Pancreas (tissue), 10 donors: Measurements from ENCODE around the gene SLC25A19. TPM values are rescaled to one million over a fixed set of nuclear protein-coding genes. Genes with fewer than 3 reads are reported as not detected.

Experiments used
- ATAC-seq, 4 donors: fragments of 200-7000 bp; cut with Tn5 transposase; one replicate each; pipeline versions ENCODE4 v1.8.0 to v1.9.1; 2020; ENCODE audit warnings: mild to moderate bottlenecking in 4 of 4, moderate library complexity in 4 of 4
- DNase-seq, 6 donors: peaks; one replicate each; pipeline ENCODE4 v3.0.0-alpha.2; 2020
- FAIRE-seq: peaks from 2 replicates; lab custom pipeline; 2012; peaks lifted over from hg19 to GRCh38; lab: Jason Lieb, UNC
- H3K27ac ChIP-seq, 4 donors: fragments of 200-600 bp; sonication (generic); 1 replicate in 3 of 4; 2 replicates in 1 of 4; pipeline versions ENCODE4 v1.5.0 to v1.8.0; 2020
- H3K27me3 ChIP-seq, 4 donors: fragments of 200-600 bp; one replicate each; pipeline ENCODE4 v1.8.0; 2021
- H3K36me3 ChIP-seq, 3 donors: fragments of 200-600 bp; sonication (generic) in 1 of 3; one replicate each; pipeline versions ENCODE4 v1.5.0 to v1.8.0; 2020 to 2021
- H3K4me1 ChIP-seq, 3 donors: fragments of 200-600 bp; one replicate each; pipeline ENCODE4 v1.8.0; 2021
- H3K4me3 ChIP-seq, 4 donors: fragments of 200-600 bp; sonication (generic) in 2 of 4; one replicate each; pipeline versions ENCODE4 v1.5.0 to v1.8.0; 2020 to 2021
- H3K9me3 ChIP-seq, 4 donors: fragments of 200-600 bp; one replicate each; pipeline ENCODE4 v1.8.0; 2021
- WGBS, 2 donors: extraction: QIAGEN DNeasy Blood & Tissue Kit; methylation state at CpG; one replicate each; pipeline ENCODE4 v1.1.7; 2013; 5-methylcytosine and 5-hydroxymethylcytosine counted together
- intact Hi-C, 3 donors: fragments of 100-400 bp; cut with DNase I; formaldehyde crosslinking; loops; one replicate each; pipeline versions ENCODE4 v1.11.1 to v1.14.2; 2022
- polyA plus RNA-seq, 2 donors: library from polyadenylated mRNA; stranded (reverse); fragments of 200-250 nt; gene quantifications; one replicate each; pipeline ENCODE4 v1.2.3, GENCODE V29; 2013
- total RNA-seq, 6 donors: library from RNA; stranded (reverse); fragmentation: NEBNext Ultra II Directional in 4 of 6; extraction: Animal tissue kit (Norgen Biotek cat#: 25700) in 4 of 6; gene quantifications; one replicate each; pipeline versions ENCODE4 v1.2.1 to v1.2.4, GENCODE V29; 2021 to 2023
- TF ChIP-seq, protein P1 (sequence below), 4 donors: fragments of 200-600 bp; sonication (generic) in 3 of 4; IDR thresholded peaks; one replicate each; pipeline versions ENCODE4 v1.5.0 to v1.8.0; 2021; ENCODE audit warnings: antibody characterized with exemption in 4 of 4
- donor health status: healthy with polysubstance abuse.
- donor health status: DM: no; HTN: no; CAD: no; lungs with moderate emphysema.
- donor health status: DM: no; HTN: no; CAD: no.
- donor health status: control.
- donor health status: control.
- donor health status: Bipolar disorder and iron deficiency.
- donor health status: DM: yes; HTN: yes; CAD: no.
- donor health status: DM: no; HTN: no; CAD: no.
- donor health status: DM: no; HTN: no; CAD: no.
- donor health status: DM: yes; HTN: yes; CAD: no.

The SLC25A19 gene
- total and polyA plus RNA-seq, 8 donors: 4.4 to 10.8 (median 7.6) TPM

DNA sequence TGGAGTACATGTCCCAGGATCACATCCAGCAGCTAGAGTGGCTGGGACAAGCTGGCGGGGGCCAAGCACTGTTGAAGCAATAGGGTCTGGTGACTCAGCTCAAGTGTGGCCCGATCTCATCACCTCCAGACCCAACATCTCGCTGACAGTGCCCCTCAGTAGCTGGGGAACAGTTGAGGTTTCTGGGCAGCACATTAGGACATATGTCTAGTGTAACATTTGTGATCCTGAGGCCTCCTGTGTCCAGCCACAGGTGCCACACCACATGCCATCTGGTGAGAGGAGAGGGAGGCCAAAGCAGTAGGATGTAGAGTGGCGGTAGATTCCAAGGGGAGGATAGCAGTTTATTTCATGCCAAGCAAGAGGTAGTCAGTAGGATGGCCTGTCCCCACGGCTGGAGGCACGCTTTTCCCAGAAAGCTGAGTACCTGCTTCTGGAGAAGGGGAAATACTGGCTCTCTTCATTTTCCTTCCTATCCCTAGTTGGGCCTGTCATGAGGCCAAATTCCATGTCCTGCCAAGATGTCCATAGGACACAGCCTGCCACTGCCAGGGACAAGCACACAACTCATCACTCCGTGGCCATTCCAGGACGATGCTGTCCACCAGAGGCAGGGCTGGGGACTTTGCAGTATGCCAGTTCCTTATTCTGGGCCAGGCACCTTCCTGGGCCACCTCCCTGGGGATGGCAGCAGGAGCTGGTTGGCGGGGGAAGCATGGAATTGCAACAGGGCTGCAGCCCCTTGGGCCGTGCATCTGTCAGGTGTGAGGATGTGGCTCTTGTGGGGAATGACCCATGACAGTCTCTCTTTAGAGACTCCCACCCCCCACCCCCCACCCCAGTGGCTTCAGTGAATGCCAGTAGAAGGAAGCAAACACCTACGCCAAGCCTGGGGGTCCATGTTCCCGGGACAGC, 51.9 kb downstream of the SLC25A19 start:
- Histone ChIP-seq H3K27me3 (no peaks in the 10 kb centered on the region), H3K4me1 (no peaks in the 10 kb centered on the region), H3K27ac (no peak overlapping the region), H3K36me3 (peaks cover 5 to 62% (median 36%) of the 10 kb centered on the region in 3 donors), H3K4me3 (no peak overlapping the region), H3K9me3 (no peaks in the 10 kb centered on the region)
- TF ChIP-seq, protein P1, sequence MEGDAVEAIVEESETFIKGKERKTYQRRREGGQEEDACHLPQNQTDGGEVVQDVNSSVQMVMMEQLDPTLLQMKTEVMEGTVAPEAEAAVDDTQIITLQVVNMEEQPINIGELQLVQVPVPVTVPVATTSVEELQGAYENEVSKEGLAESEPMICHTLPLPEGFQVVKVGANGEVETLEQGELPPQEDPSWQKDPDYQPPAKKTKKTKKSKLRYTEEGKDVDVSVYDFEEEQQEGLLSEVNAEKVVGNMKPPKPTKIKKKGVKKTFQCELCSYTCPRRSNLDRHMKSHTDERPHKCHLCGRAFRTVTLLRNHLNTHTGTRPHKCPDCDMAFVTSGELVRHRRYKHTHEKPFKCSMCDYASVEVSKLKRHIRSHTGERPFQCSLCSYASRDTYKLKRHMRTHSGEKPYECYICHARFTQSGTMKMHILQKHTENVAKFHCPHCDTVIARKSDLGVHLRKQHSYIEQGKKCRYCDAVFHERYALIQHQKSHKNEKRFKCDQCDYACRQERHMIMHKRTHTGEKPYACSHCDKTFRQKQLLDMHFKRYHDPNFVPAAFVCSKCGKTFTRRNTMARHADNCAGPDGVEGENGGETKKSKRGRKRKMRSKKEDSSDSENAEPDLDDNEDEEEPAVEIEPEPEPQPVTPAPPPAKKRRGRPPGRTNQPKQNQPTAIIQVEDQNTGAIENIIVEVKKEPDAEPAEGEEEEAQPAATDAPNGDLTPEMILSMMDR (IDR thresholded peaks at IDR 0.05): no peak
- intact Hi-C loops: no loop called here
- no peak for DNase-seq
- no peak for FAIRE-seq
- 86 to 89% methylated on average over 12 of the region's 12 CpGs for WGBS, 2 donors
- no peak for ATAC-seq

DNA sequence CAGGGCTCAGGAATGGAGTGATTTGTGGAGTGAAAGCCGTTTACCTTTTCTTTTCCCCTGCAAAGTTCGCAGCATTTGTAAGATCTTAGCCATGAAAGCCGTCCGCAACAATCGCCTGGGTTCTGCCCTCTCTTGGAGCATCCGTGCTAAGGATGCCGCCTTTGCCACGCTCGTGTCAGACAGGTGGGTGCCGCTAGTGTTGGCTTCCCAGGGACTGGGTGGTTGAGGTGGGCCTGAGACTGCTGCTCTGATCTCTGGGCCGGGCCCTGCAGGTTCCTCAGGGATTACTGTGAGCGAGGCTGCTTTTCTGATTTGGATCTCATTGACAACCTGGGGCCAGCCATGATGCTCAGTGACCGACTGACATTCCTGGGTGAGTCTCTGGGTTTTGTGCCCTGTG, 56.4 kb downstream of the SLC25A19 start:
- H3K36me3 ChIP-seq: peaks cover 0 to 54% (median 16%) of the 10 kb centered on the region in 3 donors
- no peaks in the 10 kb centered on the region for H3K4me1 ChIP-seq
- no peaks in the 10 kb centered on the region for H3K9me3 ChIP-seq
- DNase-seq (no peak), FAIRE-seq (no peak), ATAC-seq (no peak)
- TF ChIP-seq, protein P1 (IDR thresholded peaks at IDR 0.05): no peak
- H3K4me3 ChIP-seq: no peak overlapping the region
- no peak overlapping the region for H3K27ac ChIP-seq
- no peaks in the 10 kb centered on the region for H3K27me3 ChIP-seq
- 96 to 97% methylated on average over 13 of the region's 13 CpGs for WGBS, 2 donors
- intact Hi-C loops: no loop called here

GRCh38 chr17:75231741-75232464, 57.3 kb downstream of the SLC25A19 start:
- Histone ChIP-seq H3K4me1 (no peaks in the 10 kb centered on the region), H3K9me3 (no peaks in the 10 kb centered on the region), H3K27ac (no peak overlapping the region), H3K27me3 (no peaks in the 10 kb centered on the region), H3K4me3 (no peak overlapping the region), H3K36me3 (peaks cover 0 to 46% (median 16%) of the 10 kb centered on the region in 3 donors)
- intact Hi-C loops: no loop called here
- DNase-seq (no peak), ATAC-seq (no peak), FAIRE-seq (no peak)
- 88 to 94% methylated on average over 18 of the region's 18 CpGs for WGBS, 2 donors
- TF ChIP-seq, protein P1 (IDR thresholded peaks at IDR 0.05): no peak

DNA sequence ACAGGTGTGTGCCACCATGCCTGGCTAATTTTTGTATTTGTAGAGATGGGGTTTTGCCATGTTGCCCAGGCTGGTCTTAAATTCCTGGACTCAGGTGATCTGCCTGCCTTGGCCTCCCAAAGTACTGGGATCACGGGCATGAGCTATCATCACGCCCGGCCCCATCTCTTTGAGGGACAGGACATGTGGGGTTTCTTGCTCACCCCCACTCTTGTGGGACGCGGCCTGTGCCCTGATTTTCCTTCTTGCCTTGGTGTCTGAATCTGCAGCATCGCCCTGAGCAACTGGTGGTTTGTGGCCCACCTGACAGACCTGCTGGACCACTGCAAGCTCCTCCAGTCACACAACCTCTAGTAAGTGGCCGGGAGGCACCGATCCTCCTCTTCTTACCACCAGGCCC, 58.2 kb downstream of the SLC25A19 start:
- Histone ChIP-seq H3K27ac (no peak overlapping the region), H3K4me1 (no peaks in the 10 kb centered on the region), H3K4me3 (no peak overlapping the region), H3K9me3 (no peaks in the 10 kb centered on the region), H3K36me3 (peaks cover 0 to 46% (median 19%) of the 10 kb centered on the region in 3 donors), H3K27me3 (no peaks in the 10 kb centered on the region)
- ATAC-seq (no peak), FAIRE-seq (no peak), DNase-seq (no peak)
- TF ChIP-seq, protein P1 (IDR thresholded peaks at IDR 0.05): no peak
- intact Hi-C loops: no loop called here
- WGBS, 2 donors: 88 to 97% methylated on average over 8 of the region's 8 CpGs
